Lung microvascular endothelial cell (primary cell): ENCODE results near the gene ZMYND15. TPM values are rescaled to one million over a fixed set of nuclear protein-coding genes. Genes with fewer than 3 reads are reported as not detected.

Experiments
- DNase-seq, 2 donors: peaks; one replicate each; pipeline versions ENCODE4 v3.0.0 to v3.0.0-alpha.2; 2010; ENCODE audit warnings: low read depth in 2 of 2
- total RNA-seq: library from RNA; depleted of rRNA; stranded (reverse); fragments of >200 nt; gene quantifications from 2 replicates; pipeline ENCODE4 v1.2.1, GENCODE V29; 2014

ZMYND15 gene
- total RNA-seq, 1 donor from 2014 or later: not detected

DNA sequence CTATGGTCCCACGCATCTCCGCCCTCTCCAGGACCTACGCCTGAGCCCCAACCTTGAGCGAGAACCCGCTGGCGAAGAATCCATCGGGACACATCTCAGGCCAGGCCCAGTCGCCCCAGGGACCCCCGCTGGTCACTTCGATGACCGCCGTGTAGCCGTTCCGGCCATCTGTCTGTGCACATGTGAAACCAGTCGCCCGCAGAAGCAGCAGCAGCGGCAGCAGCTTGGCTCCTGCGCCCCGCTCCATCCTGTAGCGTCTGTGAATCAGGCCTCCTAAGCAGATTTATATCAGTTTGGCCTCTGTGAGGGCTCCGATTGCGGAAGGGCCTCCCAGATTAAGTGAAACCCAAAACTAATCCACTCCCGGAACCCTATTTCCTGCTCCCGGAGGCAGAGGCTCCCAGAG lies 46.5 kb downstream of the ZMYND15 start, which contains the start of gene VMO1:
Gene VMO1 (minus strand): TSS at position 259 of the 406 bp plus-strand sequence. CDS start 12 bp downstream, at position 247.
- peak; percentile 27 to 51 for DNase-seq

- no peak for DNase-seq
Observed at GRCh38 chr17:4786516-4786915, 46.9 kb downstream of the ZMYND15 start.

- no peak for DNase-seq
Observed at GRCh38 chr17:4788159-4788806, 48.6 kb downstream of the ZMYND15 start.

GRCh38 chr17:4788807-4789700 lies 49.4 kb downstream of the ZMYND15 start, which contains the start of gene GLTPD2:
GLTPD2 (plus strand) TSS chr17:4788964; CDS start chr17:4789012, 48 bp downstream.
- DNase-seq: no peak

DNA sequence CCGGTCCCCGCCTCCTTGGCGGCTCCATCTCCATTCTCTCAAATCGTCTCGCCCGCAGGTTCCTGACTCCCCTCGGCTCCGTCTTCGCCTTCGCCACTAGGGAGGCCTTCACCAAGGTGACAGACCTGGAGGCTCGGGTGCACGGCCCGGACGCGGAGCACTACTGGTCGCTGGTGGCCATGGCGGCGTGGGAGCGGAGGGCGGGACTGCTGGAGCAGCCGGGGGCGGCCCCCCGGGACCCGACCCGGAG lies 50.0 kb downstream of the ZMYND15 start:
- DNase-seq: no peak

GRCh38 chr17:4789951-4790704 lies 50.5 kb downstream of the ZMYND15 start:
- peak; percentile 89 to 90 for DNase-seq

DNA sequence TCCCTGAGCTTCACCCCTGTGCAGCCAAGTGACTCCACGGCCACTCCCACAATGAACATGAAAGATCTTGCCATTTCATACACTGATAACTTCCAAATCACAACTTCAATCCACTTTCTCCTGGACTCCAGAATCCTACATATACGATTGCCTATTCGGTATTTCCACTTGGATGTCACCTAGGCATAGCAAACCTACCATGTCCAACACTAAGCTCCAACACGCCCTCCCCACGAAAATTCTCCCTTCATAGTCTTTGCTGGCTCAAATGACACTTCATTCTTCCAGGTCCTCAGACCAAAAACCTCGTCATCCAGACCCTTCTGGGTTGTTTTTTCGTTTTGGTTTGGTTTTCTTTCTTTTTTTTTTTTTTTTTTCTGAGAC lies 51.1 kb downstream of the ZMYND15 start:
- no peak for DNase-seq

GRCh38 chr17:4795168-4795567 lies 55.5 kb downstream of the ZMYND15 start:
- DNase-seq: no peak

Other genes with a start within 250 kb of the ZMYND15 start
- gene SPNS2, start 241.0 kb upstream of the ZMYND15 start, total RNA-seq: 36.6 and 71.4 TPM in 2 replicates
- gene MYBBP1A, start 184.4 kb upstream of the ZMYND15 start, total RNA-seq: 24.2 and 31.7 TPM in 2 replicates
- gene GGT6, start 179.3 kb upstream of the ZMYND15 start, total RNA-seq: not detected in 2 replicates
- gene SMTNL2, start 155.3 kb upstream of the ZMYND15 start, total RNA-seq: not detected in 2 replicates
- not detected in 2 replicates for gene ALOX15, start 98.2 kb upstream of the ZMYND15 start, total RNA-seq
- 7.6 and 9.1 TPM in 2 replicates for gene PELP1, start 35.7 kb upstream of the ZMYND15 start, total RNA-seq
- gene ARRB2, start 29.2 kb upstream of the ZMYND15 start, total RNA-seq: 4.2 and 4.8 TPM in 2 replicates
- 9.2 and 11.1 TPM in 2 replicates for gene MED11, start 8.4 kb upstream of the ZMYND15 start, total RNA-seq
- gene CXCL16, start 95 bp downstream of the ZMYND15 start, total RNA-seq: 1.1 and 1.6 TPM in 2 replicates
- gene TM4SF5, start 32.1 kb downstream of the ZMYND15 start, total RNA-seq: not detected in 2 replicates
- gene VMO1, start 46.5 kb downstream of the ZMYND15 start, total RNA-seq: 0.22 TPM in 1 of 2 replicates, not detected in the other
- gene GLTPD2, start 49.1 kb downstream of the ZMYND15 start, total RNA-seq: not detected in 2 replicates
- 182 and 183 TPM in 2 replicates for gene PSMB6, start 56.3 kb downstream of the ZMYND15 start, total RNA-seq
- gene PLD2, start 67.3 kb downstream of the ZMYND15 start, total RNA-seq: 23.8 TPM in 2 replicates
- 17.9 and 26.0 TPM in 2 replicates for gene MINK1, start 93.5 kb downstream of the ZMYND15 start, total RNA-seq
- 0.44 and 1.6 TPM in 2 replicates for gene C17orf107, start 159.7 kb downstream of the ZMYND15 start, total RNA-seq
- gene CHRNE, start 163.3 kb downstream of the ZMYND15 start, total RNA-seq: 0.65 and 1.4 TPM in 2 replicates
- gene GP1BA, start 192.4 kb downstream of the ZMYND15 start, total RNA-seq: not detected in 2 replicates
- gene SLC25A11, start 200.2 kb downstream of the ZMYND15 start, total RNA-seq: 38.4 and 57.3 TPM in 2 replicates
- gene RNF167, start 200.4 kb downstream of the ZMYND15 start, total RNA-seq: 13.5 and 23.2 TPM in 2 replicates
- 280 and 359 TPM in 2 replicates for gene PFN1, start 208.7 kb downstream of the ZMYND15 start, total RNA-seq
- gene ENO3, start 211.3 kb downstream of the ZMYND15 start, total RNA-seq: 1.1 and 2.6 TPM in 2 replicates
- gene SPAG7, start 228.0 kb downstream of the ZMYND15 start, total RNA-seq: 47.3 and 51.2 TPM in 2 replicates
- gene CAMTA2, start 247.8 kb downstream of the ZMYND15 start, total RNA-seq: 2.6 and 7.9 TPM in 2 replicates